BJ (cell line): Measurements from ENCODE around the gene LCA5L. TPM values are rescaled to one million over a fixed set of nuclear protein-coding genes. Genes with fewer than 3 reads are reported as not detected.

ENCODE experiments used
- CTCF ChIA-PET: fragments of 350-600 bp; formaldehyde crosslinking; extraction: SDS; loops from one replicate; lab custom pipeline; 2021; ENCODE audit warnings: antibody characterized with exemption, inconsistent platforms; lab: Yijun Ruan, JAX
- POLR2A ChIA-PET: fragments of 300-600 bp; sonication (Branson Sonifier 250); formaldehyde crosslinking; extraction: SDS; loops from one replicate; lab custom pipeline; 2021; ENCODE audit warnings: antibody characterized with exemption; lab: Charles Lee
- DNase-seq: peaks from one replicate; pipeline ENCODE4 v3.0.0-alpha.2; 2011; ENCODE audit warnings: low read depth
- H3K27me3 ChIP-seq: 2 replicates; pipeline ENCODE4 v1.6.0; 2011; ENCODE audit warnings: low read length; ENCODE audit not compliant: control insufficient read depth, insufficient read depth
- H3K36me3 ChIP-seq: 2 replicates; pipeline ENCODE4 v1.5.1; 2011; ENCODE audit warnings: low read length; ENCODE audit not compliant: control insufficient read depth, insufficient read depth
- H3K4me3 ChIP-seq: 2 replicates; pipeline ENCODE4 v1.5.1; 2011; ENCODE audit warnings: low read depth, mild to moderate bottlenecking, control low read depth, low read length
- polyA plus RNA-seq: library from polyadenylated mRNA; depleted of rRNA; stranded (reverse); fragments of >200 nt; gene quantifications from 2 replicates; pipeline ENCODE4 v1.2.3, GENCODE V29; 2011
- TF ChIP-seq, protein P1 (sequence below): IDR thresholded peaks from 2 replicates; pipeline ENCODE4 v1.5.1; 2011; ENCODE audit warnings: low read depth, mild to moderate bottlenecking, control low read depth, inconsistent platforms, low read length, moderate library complexity; ENCODE audit not compliant: insufficient read depth

Gene LCA5L
- polyA plus RNA-seq, 1 experiment = 0.69 TPM

DNA sequence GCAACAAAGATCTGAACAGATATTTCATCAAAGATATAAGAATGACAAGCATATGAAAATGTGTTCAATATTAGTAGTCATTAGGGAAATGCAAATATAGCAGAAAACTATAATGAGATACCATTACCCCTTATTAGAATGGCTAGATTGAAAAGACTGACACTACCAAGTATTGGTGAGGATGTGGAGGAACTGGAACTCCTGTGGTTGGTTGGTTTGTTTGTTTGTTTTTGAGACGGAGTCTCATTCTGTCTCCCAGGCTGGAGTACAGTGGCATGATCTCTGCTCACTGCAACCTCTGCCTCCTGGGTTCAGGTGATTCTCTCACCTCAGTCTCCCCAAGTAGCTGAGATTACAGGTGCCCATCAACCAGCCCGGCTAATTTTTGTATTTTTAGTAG is 77.8 kb downstream of the LCA5L start:
- POLR2A ChIA-PET = no interaction called here
- H3K4me3 ChIP-seq = no peak overlapping the region
- no peaks in the 10 kb centered on the region for H3K36me3 ChIP-seq
- no peaks in the 10 kb centered on the region for H3K27me3 ChIP-seq
- TF ChIP-seq, protein P1, sequence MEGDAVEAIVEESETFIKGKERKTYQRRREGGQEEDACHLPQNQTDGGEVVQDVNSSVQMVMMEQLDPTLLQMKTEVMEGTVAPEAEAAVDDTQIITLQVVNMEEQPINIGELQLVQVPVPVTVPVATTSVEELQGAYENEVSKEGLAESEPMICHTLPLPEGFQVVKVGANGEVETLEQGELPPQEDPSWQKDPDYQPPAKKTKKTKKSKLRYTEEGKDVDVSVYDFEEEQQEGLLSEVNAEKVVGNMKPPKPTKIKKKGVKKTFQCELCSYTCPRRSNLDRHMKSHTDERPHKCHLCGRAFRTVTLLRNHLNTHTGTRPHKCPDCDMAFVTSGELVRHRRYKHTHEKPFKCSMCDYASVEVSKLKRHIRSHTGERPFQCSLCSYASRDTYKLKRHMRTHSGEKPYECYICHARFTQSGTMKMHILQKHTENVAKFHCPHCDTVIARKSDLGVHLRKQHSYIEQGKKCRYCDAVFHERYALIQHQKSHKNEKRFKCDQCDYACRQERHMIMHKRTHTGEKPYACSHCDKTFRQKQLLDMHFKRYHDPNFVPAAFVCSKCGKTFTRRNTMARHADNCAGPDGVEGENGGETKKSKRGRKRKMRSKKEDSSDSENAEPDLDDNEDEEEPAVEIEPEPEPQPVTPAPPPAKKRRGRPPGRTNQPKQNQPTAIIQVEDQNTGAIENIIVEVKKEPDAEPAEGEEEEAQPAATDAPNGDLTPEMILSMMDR = no peak
- DNase-seq = no peak
- CTCF ChIA-PET = no interaction called here

DNA sequence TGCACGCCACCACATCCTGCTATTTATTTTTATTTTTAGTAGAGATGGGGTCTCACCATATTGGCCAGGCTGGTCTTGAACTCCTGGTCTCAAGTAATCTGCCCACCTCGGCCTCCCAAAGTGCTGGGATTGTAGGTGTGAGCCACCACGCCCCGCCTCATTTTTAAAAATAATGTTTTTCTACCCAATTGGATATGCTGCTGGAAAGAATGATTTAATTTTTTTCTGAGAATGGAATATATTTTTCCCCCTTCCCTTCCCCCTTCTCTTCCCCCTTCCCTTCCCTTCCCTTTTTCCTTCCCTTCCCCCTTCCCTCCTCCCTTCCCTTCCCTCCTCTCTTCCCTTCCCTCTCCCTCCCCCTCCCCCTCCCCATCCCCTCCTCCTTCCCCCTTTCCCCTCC is 79.0 kb downstream of the LCA5L start:
- TF ChIP-seq, protein P1 = no peak
- no peak for DNase-seq
- CTCF ChIA-PET = interaction anchor here (0.9 kb wide), 1 partner anchor 21 kb away, joined by 3 read pairs; no protein-coding TSS in a partner anchor
- H3K27me3 ChIP-seq = peaks cover 2% of the 10 kb centered on the region
- H3K4me3 ChIP-seq = no peak overlapping the region
- POLR2A ChIA-PET = interaction anchor here (0.6 kb wide), 1 partner anchor 41 kb away, joined by 3 read pairs; no protein-coding TSS in a partner anchor
- no peaks in the 10 kb centered on the region for H3K36me3 ChIP-seq

DNA sequence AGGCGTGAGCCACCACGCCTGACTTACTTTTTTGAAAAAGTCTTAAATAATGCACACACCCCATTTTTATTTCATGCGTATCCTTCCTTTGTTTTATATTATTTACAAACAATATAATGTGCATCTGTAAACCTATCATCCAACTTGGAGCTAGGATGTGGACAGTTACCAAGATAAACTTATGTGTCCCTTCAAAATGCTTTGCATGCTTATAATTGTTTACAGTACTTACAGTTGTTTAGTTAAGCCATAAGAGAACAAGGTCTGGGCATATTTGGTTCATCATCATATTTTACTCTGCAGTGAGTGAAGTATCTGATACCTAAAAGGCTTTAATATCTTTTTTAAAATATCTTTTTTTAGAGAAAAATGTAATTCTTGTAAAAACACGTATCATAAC is 80.6 kb downstream of the LCA5L start:
- peaks cover 3% of the 10 kb centered on the region for H3K27me3 ChIP-seq
- H3K36me3 ChIP-seq = no peaks in the 10 kb centered on the region
- DNase-seq = no peak
- ChIA-PET POLR2A (no interaction called here), CTCF (interaction anchor here (2.5 kb wide), 1 partner anchor 8 kb away, joined by 7 read pairs; no protein-coding TSS in a partner anchor)
- no peak overlapping the region for H3K4me3 ChIP-seq
- TF ChIP-seq, protein P1 = no peak

DNA sequence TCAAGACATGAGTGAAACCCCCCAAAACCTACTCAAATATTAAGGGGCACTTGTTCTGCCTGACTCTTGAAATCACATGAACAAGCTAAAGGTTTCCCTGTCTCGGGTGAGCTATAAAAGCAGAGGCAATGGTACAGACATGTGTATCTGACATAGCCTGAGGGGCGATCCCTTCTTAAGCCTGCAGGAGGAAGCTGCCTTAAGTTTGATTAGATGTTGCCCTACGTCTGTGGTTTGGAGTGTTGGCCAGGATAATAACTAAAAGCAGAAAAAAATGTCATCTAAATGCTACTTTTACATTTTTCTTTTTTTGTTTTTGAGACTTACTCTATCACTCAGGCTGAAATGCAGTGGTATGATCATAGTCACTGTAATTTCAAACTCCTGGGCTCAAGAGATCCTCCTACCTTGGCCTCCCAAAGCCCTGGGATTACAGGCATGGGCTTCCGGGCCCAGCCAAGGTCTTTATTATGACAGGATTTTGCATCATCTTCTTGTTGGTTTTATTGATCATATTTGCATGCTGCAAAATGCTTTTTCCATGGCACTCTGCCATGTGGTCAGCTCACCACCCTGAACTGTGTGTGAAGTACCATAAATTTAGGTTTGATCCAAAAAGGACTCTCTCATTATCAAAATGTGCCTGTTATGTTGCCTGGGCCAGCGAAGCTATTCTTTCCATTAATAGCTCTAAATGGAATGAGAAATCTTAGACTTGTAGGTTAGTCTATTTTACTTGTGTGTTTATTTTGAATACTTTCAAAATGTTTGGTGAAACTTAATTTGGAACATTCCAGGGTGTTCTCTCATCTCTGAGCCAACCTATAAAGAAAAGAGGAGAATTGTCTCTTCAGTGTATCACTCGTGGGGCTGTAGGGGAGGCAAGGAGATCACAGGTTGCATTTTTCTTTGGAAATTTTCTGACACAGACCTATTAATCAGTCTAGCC is 81.7 kb downstream of the LCA5L start:
- TF ChIP-seq, protein P1 = no peak
- ChIA-PET CTCF (interaction anchor here (1.3 to 2.5 kb wide), 2 partner anchors 9 to 24 kb away, joined by 3 to 7 read pairs; no protein-coding TSS in a partner anchor), POLR2A (interaction anchor here (1.1 kb wide), 1 partner anchor 24 kb away, joined by 11 read pairs; no protein-coding TSS in a partner anchor)
- H3K4me3 ChIP-seq = no peak overlapping the region
- peaks cover 3% of the 10 kb centered on the region for H3K27me3 ChIP-seq
- no peak for DNase-seq
- no peaks in the 10 kb centered on the region for H3K36me3 ChIP-seq

DNA sequence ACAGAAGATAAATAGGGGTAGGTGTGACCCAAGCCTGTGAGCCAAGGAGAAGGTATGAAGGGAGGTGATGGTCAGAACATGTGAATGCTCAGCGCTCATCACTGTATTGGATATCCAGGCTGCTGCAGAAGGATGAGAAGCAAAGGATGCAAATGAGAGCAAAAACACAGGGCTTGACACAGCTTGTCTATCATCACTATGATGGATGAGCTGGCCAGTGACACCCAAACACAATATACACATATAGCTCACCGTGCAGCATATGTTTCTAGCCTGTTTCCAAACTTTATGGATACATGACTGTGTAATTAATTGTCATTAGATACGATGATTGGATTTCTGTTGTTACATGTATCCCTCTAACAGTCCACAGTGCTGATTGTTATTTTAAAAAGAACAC is 82.8 kb downstream of the LCA5L start:
- DNase-seq = no peak
- Histone ChIP-seq H3K36me3 (no peaks in the 10 kb centered on the region), H3K27me3 (peaks cover 6% of the 10 kb centered on the region), H3K4me3 (no peak overlapping the region)
- ChIA-PET POLR2A (no interaction called here), CTCF (interaction anchor here (0.9 to 2.5 kb wide), 3 partner anchors 11 to 25 kb away, joined by 3 to 7 read pairs (median 3); no protein-coding TSS in a partner anchor)
- TF ChIP-seq, protein P1 = no peak
